Stromal cell of bone marrow (primary cell): ENCODE data around the gene ACLY.
"Not testable (repeated sequence)": the region's sequence is repeated elsewhere in the genome, so short reads cannot be mapped to it uniquely, and the experiment has no call there.

Source experiments
- DNase-seq: peaks from one replicate; pipeline ENCODE4 v3.0.0-alpha.2; 2012; ENCODE audit warnings: low read depth

Gene ACLY

DNA sequence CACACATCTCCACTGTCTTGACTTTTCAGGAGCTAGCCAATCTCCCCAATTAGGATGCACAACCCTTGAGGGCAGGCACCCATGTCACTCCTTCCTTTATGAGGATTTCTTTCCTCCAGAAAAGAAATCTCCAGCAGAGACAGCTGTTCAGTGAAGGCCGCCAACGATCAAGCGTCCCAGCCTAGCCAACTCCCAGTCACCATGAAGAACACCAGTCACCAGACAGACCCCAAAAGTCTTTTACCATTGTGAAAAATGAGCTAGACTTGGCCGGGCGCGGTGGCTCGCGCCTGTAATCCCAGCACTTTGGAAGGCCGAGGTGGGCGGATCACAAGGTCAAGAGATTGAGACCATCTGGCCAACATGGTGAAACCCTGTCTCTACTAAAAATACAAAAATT, 88.8 kb downstream of the ACLY start:
- DNase-seq, result not testable (repeated sequence)

DNA sequence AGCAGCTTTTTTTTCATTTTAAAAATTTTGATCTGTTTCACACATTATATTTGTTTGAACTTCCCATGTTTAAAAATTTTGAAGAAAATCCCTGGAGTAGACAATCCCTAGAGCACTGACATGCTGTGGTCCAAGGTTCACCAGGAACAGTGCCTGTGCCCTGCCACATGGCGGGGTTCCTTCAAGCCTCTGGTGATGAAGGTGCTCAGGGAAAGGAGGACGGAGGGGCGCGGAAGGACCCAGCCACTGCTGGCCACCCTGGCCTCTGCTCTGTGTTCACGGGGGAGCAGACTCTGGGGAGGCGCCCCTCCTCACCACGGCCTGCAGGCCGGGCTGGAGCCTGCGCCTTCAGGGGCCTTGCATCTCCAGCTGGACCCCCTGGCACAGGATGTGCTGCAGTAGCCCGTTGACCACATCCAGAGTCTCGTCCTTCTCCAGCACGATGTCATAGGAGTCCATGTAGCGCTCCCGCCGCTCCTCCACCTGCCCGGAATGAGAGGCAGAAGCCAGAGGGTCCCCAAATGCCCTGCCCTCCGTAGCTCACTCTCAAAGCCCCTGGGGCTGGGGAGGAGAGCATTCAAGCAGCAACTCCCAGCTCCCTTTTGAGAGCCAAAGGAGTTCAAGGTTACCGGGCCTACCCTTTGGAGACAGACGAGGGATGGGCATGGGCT, 93.4 kb downstream of the ACLY start:
- DNase-seq, result no peak

DNA sequence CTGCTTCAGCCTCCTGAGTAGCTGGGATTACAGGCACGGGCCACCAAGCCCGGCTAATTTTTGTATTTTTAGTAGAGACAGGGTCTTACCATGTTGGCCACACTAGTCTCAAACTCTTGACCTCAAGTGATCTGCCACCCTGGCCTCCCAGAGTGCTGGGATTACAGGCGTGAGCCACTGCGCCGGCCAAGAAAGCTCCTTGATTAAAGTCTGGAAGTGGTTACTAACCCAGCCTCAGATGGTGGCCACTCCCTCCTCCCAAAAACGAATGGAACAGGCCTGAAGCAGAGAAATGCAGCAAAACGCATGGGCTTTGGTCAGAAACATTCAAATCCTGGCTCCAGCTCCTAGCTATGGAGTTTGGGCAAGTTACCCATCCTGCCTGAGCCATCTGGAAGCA, 94.7 kb downstream of the ACLY start:
- DNase-seq, result no peak

DNA sequence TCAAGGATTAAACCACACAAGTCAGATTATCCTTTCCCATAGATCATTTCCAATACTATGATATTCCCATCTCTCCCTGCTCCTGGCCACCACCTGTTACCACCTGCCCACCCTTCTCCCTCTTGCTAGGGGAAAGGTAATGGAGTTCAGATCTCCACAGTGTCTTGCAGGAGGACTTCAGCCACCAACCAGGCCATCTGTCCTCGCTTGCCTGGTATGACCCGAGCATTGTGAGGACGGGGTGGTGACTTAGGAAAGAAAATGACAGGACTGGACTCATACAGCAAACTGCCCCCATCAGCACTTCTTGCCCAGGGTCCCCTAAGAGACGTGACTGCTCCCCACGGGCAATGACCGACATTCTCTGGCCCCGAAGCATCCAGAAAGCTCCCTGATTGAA, 95.2 kb downstream of the ACLY start:
- DNase-seq, result no peak

DNA sequence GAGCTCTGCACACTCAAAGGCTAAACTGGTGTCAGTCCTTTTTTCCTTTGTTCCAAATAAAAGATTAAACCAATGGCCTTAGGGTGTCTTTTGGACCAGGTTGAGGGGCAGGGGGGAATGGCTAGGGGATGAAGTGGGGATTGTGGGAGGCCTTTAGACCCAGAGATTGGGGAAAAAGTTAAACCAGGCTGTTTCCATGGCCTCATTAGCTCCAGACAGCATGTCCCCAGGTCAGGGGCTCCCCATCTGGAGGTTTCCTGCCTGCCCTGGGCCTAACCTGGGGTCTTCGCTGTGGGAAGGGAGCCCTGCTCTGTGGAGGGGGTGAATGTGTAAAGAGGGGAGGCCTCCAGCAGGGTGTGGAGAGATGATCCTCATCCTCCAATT, 95.6 kb downstream of the ACLY start:
- no peak for DNase-seq

DNA sequence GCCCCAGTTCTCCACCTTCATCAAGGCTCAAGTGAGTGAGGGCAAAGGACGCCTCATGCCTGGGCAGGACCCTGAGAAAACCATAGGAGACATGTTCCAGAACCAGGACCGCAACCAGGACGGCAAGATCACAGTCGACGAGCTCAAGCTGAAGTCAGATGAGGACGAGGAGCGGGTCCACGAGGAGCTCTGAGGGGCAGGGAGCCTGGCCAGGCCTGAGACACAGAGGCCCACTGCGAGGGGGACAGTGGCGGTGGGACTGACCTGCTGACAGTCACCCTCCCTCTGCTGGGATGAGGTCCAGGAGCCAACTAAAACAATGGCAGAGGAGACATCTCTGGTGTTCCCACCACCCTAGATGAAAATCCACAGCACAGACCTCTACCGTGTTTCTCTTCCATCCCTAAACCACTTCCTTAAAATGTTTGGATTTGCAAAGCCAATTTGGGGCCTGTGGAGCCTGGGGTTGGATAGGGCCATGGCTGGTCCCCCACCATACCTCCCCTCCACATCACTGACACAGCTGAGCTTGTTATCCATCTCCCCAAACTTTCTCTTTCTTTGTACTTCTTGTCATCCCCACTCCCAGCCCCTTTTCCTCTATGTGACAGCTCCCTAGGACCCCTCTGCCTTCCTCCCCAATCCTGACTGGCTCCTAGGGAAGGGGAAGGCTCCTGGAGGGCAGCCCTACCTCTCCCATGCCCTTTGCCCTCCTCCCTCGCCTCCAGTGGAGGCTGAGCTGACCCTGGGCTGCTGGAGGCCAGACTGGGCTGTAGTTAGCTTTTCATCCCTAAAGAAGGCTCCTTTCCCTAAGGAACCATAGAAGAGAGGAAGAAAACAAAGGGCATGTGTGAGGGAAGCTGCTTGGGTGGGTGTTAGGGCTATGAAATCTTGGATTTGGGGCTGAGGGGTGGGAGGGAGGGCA, 96.3 kb downstream of the ACLY start:
- DNase-seq, result no peak

DNA sequence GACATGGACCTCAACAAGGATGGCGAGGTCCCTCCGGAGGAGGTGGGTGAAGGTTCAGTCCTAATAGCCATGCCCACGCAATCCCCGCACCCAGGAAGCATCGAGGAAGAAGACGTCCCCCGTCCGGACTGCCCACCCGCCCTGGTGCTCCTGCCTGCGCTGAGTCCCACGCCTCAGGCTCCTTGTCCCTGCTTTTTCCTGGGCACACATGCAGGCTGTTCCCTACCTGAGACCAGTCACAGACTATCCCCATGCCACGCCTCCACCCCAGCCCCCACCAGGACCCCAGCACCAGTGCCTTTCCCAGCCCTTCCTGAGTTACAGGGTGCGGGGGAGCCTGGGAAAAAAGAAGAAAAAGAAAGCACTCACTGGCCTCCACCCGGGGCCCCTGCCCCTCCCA, 97.0 kb downstream of the ACLY start:
- DNase-seq, result no peak

DNA sequence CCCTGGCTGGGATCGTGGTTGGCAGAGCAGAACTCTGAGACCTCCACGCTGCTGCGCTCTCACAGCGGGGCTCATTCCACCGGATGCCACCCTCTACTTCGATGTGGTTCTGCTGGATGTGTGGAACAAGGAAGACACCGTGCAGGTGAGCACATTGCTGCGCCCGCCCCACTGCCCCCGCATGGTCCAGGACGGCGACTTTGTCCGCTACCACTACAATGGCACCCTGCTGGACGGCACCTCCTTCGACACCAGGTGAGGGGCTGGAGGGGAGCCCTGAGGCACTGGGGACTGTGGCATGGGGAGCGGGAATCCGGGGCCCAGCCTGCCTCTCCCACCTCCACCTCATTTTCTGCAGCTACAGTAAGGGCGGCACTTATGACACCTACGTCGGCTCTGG, 100.7 kb downstream of the ACLY start:
- DNase-seq, result no peak
